ENCODE data around the gene DCST2.

Gene DCST2

GRCh38 chr1:155015527-155016230 is 17.9 kb downstream of the DCST2 start:
- no peak for TF ChIP-seq CTCF (IDR thresholded peaks at IDR 0.05; ENCODE audit: low read depth, low read length)
- DNase-seq (ENCODE audit: extremely low read depth, low read depth), result no peak

- TF ChIP-seq CTCF (IDR thresholded peaks at IDR 0.05; ENCODE audit: low read depth, low read length), result no peak
- DNase-seq (ENCODE audit: extremely low read depth, low read depth), result no peak
These were observed 18.7 kb downstream of the DCST2 start for GRCh38 chr1:155014709-155015508.

GRCh38 chr1:155013632-155014031 is 19.9 kb downstream of the DCST2 start:
- no peak for DNase-seq (ENCODE audit: extremely low read depth, low read depth)
- no peak for TF ChIP-seq CTCF (IDR thresholded peaks at IDR 0.05; ENCODE audit: low read depth, low read length)

GRCh38 chr1:155012776-155013602 is 20.6 kb downstream of the DCST2 start:
- no peak for TF ChIP-seq CTCF (IDR thresholded peaks at IDR 0.05; ENCODE audit: low read depth, low read length)
- DNase-seq (ENCODE audit: extremely low read depth, low read depth), result no peak

- DNase-seq (ENCODE audit: extremely low read depth, low read depth), result no peak
- TF ChIP-seq CTCF (IDR thresholded peaks at IDR 0.05; ENCODE audit: low read depth, low read length), result no peak
These were observed 21.5 kb downstream of the DCST2 start for GRCh38 chr1:155012026-155012546.

- no peak for DNase-seq (ENCODE audit: extremely low read depth, low read depth)
- no peak for TF ChIP-seq CTCF (IDR thresholded peaks at IDR 0.05; ENCODE audit: low read depth, low read length)
These were observed 22.1 kb downstream of the DCST2 start for GRCh38 chr1:155011437-155012025.
